Panc1 (cell line): Measurements from ENCODE around the gene AP3S1. TPM values are rescaled to one million over a fixed set of nuclear protein-coding genes. Genes with fewer than 3 reads are reported as not detected.

Source experiments
- ATAC-seq: fragments of 200-7000 bp; cut with Tn5 transposase; 2 replicates; pipeline ENCODE4 v1.9.1; 2020; ENCODE audit warnings: mild to moderate bottlenecking, moderate library complexity
- BruUV-seq: library from RNA; stranded (reverse); fragments of 400-500 nt; replicated peaks from 2 replicates; lab custom pipeline; 2021; lab: Mats Ljungman, UMichigan
- CTCF ChIA-PET: fragments of 300-600 bp; sonication (Branson Sonifier 250); formaldehyde crosslinking; loops from one replicate; lab custom pipeline; 2022; ENCODE audit warnings: antibody characterized with exemption; lab: Charles Lee
- POLR2A ChIA-PET: fragments of 300-600 bp; sonication (Branson Sonifier 250); formaldehyde crosslinking; loops from one replicate; lab custom pipeline; 2022; ENCODE audit warnings: antibody characterized with exemption; lab: Charles Lee
- DNase-seq: peaks from one replicate; pipeline ENCODE4 v3.0.0-alpha.2; 2010; ENCODE audit warnings: low read depth, low spot score
- H3K27ac ChIP-seq: 2 replicates; pipeline ENCODE4 v1.5.1; 2011; ENCODE audit warnings: mild to moderate bottlenecking, low read length, inconsistent platforms
- H3K27me3 ChIP-seq: fragments of 200-500 bp; sonication (Bioruptor generic); 2 replicates; pipeline ENCODE4 v1.6.0; 2014; ENCODE audit warnings: low read length, inconsistent platforms; ENCODE audit not compliant: control insufficient read depth, insufficient read depth
- H3K36me3 ChIP-seq: fragments of 200-500 bp; sonication (Bioruptor generic); 2 replicates; pipeline ENCODE4 v1.5.1; 2014; ENCODE audit warnings: inconsistent platforms, mild to moderate bottlenecking, low read length, moderate library complexity; ENCODE audit not compliant: control insufficient read depth, insufficient read depth
- H3K4me1 ChIP-seq: 2 replicates; pipeline ENCODE4 v1.5.1; 2011; ENCODE audit warnings: inconsistent platforms, mild to moderate bottlenecking, low read length, moderate library complexity; ENCODE audit not compliant: control insufficient read depth, insufficient read depth
- H3K4me3 ChIP-seq, 2 experiments: 2 replicates each; pipeline ENCODE4 v1.5.1; 2011 to 2012; ENCODE audit warnings: low read depth in 2 of 2, low read length in 2 of 2, mild to moderate bottlenecking in 2 of 2, inconsistent platforms in 1 of 2, moderate library complexity in 1 of 2
- H3K9me3 ChIP-seq: fragments of 200-500 bp; sonication (Bioruptor generic); 2 replicates; pipeline ENCODE4 v1.5.1; 2014; ENCODE audit warnings: low read depth, mild to moderate bottlenecking, inconsistent platforms, low read length, moderate library complexity; ENCODE audit not compliant: control insufficient read depth, insufficient read depth
- POLR2AphosphoS5 ChIP-seq: IDR thresholded peaks from 2 replicates; pipeline ENCODE4 v1.6.1; 2012; ENCODE audit warnings: mild to moderate bottlenecking, low read depth, low read length, moderate library complexity
- SIN3A ChIP-seq: IDR thresholded peaks from 2 replicates; pipeline ENCODE4 v1.6.1; 2012; ENCODE audit warnings: low read depth, mild to moderate bottlenecking, low read length, moderate library complexity, borderline replicate concordance; ENCODE audit not compliant: insufficient read depth
- TCF7L2 ChIP-seq: IDR thresholded peaks from 2 replicates; pipeline ENCODE4 v1.6.1; 2011; ENCODE audit warnings: mild to moderate bottlenecking, low read depth, low read length, inconsistent platforms
- in situ Hi-C: cut with HindIII; loops from 2 replicates; pipeline ENCODE4 v1.10.0; 2016; ENCODE audit warnings: low sequenced_read_pairs, low pct_unique_long_range_greater_than_20kb
- intact Hi-C: fragments of 100-400 bp; cut with micrococcal nuclease; formaldehyde crosslinking; loops from one replicate; pipeline ENCODE4 v1.10.0; 2022; ENCODE audit not compliant: unreplicated experiment
- total RNA-seq: library from RNA; stranded (reverse); gene quantifications from one replicate; pipeline ENCODE4 v1.2.1, GENCODE V29; 2021; ENCODE audit not compliant: unreplicated experiment
- TF ChIP-seq, protein P1 (sequence below), 2 experiments: IDR thresholded peaks; 2 replicates each; pipeline ENCODE4 v1.6.1; 2011 to 2012; ENCODE audit warnings: low read depth in 2 of 2, control low read depth in 1 of 2, low read length in 1 of 2, mild to moderate bottlenecking in 1 of 2, moderate library complexity in 1 of 2; ENCODE audit not compliant: insufficient read depth in 1 of 2
- TF ChIP-seq, protein P2 (sequence below): fragments of 450-650 bp; IDR thresholded peaks from 2 replicates; pipeline ENCODE4 v1.5.1; 2017; ENCODE audit warnings: mild to moderate bottlenecking

AP3S1 gene
- total RNA-seq, 1 experiment from 2014 or later: 88.8 TPM

DNA sequence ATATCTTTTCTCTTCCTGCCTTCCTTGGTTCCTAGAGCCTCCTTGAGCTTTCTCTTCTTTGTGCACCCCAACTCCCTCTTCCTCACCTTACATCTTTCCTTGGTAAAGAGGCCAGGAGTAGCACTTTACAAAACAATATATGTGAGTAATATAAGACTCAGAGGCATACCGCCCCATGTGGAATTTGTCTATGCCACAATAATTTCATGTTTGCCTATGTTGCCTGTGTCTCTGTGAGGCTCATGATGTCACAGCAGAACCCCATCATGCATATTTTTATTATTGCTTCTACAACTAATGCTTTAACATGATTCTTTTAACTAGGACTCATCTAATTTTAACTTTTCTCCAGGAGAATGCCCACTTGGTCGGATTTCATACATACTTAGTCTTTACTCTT is 105.5 kb downstream of the AP3S1 start:
- no peak for TF ChIP-seq SIN3A
- no peak for TF ChIP-seq POLR2AphosphoS5
- TF ChIP-seq TCF7L2: no peak
- TF ChIP-seq, protein P1, sequence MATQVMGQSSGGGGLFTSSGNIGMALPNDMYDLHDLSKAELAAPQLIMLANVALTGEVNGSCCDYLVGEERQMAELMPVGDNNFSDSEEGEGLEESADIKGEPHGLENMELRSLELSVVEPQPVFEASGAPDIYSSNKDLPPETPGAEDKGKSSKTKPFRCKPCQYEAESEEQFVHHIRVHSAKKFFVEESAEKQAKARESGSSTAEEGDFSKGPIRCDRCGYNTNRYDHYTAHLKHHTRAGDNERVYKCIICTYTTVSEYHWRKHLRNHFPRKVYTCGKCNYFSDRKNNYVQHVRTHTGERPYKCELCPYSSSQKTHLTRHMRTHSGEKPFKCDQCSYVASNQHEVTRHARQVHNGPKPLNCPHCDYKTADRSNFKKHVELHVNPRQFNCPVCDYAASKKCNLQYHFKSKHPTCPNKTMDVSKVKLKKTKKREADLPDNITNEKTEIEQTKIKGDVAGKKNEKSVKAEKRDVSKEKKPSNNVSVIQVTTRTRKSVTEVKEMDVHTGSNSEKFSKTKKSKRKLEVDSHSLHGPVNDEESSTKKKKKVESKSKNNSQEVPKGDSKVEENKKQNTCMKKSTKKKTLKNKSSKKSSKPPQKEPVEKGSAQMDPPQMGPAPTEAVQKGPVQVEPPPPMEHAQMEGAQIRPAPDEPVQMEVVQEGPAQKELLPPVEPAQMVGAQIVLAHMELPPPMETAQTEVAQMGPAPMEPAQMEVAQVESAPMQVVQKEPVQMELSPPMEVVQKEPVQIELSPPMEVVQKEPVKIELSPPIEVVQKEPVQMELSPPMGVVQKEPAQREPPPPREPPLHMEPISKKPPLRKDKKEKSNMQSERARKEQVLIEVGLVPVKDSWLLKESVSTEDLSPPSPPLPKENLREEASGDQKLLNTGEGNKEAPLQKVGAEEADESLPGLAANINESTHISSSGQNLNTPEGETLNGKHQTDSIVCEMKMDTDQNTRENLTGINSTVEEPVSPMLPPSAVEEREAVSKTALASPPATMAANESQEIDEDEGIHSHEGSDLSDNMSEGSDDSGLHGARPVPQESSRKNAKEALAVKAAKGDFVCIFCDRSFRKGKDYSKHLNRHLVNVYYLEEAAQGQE (IDR thresholded peaks at IDR 0.05; ENCODE audit: insufficient read depth in 1 of 2, low read depth in 2 of 2, low read length in 1 of 2): no peak
- TF ChIP-seq, protein P2, sequence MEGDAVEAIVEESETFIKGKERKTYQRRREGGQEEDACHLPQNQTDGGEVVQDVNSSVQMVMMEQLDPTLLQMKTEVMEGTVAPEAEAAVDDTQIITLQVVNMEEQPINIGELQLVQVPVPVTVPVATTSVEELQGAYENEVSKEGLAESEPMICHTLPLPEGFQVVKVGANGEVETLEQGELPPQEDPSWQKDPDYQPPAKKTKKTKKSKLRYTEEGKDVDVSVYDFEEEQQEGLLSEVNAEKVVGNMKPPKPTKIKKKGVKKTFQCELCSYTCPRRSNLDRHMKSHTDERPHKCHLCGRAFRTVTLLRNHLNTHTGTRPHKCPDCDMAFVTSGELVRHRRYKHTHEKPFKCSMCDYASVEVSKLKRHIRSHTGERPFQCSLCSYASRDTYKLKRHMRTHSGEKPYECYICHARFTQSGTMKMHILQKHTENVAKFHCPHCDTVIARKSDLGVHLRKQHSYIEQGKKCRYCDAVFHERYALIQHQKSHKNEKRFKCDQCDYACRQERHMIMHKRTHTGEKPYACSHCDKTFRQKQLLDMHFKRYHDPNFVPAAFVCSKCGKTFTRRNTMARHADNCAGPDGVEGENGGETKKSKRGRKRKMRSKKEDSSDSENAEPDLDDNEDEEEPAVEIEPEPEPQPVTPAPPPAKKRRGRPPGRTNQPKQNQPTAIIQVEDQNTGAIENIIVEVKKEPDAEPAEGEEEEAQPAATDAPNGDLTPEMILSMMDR: no peak
- CTCF ChIA-PET: interaction anchor here (0.6 kb wide), 1 partner anchor 109 kb away, joined by 3 read pairs; no protein-coding TSS in a partner anchor
- H3K4me3 ChIP-seq: no peak overlapping the region

DNA sequence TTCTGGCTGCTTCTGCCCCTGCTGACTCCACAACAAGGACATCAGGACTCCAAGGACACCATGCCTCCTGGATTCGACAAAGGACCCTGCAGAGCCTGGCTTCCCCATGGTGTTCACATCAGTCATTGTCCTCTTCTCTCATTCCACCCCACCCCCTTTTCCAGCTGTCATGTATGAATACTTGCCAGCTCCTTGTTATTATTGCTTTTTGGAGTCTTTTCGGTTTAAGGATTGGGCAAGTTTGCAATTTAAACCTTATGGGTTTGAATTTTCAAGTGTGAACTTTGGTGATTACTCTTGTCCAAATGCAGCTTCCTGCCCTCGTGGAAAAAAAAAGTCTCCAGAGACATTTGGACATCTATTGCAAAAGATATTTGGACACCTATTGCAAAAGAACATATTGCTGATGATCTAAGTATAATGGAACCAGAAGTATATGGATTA is 106.4 kb downstream of the AP3S1 start:
- intact Hi-C loops: no loop called here
- no peaks in the 10 kb centered on the region for H3K4me1 ChIP-seq
- H3K27ac ChIP-seq: no peak overlapping the region
- DNase-seq (no peak), ATAC-seq (no peak)
- BruUV-seq: no TSS peak
- POLR2A ChIA-PET: no interaction called here
- TF ChIP-seq, protein P2: no peak
- TF ChIP-seq, protein P1 (IDR thresholded peaks at IDR 0.05; ENCODE audit: insufficient read depth in 1 of 2, low read depth in 2 of 2, low read length in 1 of 2): no peak
- TF ChIP-seq POLR2AphosphoS5 (no peak), SIN3A (no peak), TCF7L2 (no peak)
- no peak overlapping the region for H3K4me3 ChIP-seq
- no peaks in the 10 kb centered on the region for H3K9me3 ChIP-seq
- no peaks in the 10 kb centered on the region for H3K27me3 ChIP-seq
- in situ Hi-C loops: no loop called here
- CTCF ChIA-PET: no interaction called here
- no peaks in the 10 kb centered on the region for H3K36me3 ChIP-seq

More for the DNA sequence above, 105.5 kb downstream of the AP3S1 start:
- Histone ChIP-seq H3K4me1 (no peaks in the 10 kb centered on the region), H3K9me3 (no peaks in the 10 kb centered on the region), H3K27ac (no peak overlapping the region), H3K36me3 (no peaks in the 10 kb centered on the region), H3K27me3 (no peaks in the 10 kb centered on the region)
- ATAC-seq (no peak), DNase-seq (no peak)
- intact Hi-C loops (no loop called here), in situ Hi-C loops (no loop called here)
- BruUV-seq: no TSS peak
- POLR2A ChIA-PET: no interaction called here
